Parathyroid adenoma (tissue), 2 donors: ENCODE results near the gene ORC2.
A peak's percentile ranks its signal among the peaks of the same experiment; 100 is the strongest.
"Not testable (repeated sequence)": the region's sequence is repeated elsewhere in the genome, so short reads cannot be mapped to it uniquely, and the experiment has no call there.

Source experiments
- H2AFZ ChIP-seq: fragments of 300-600 bp; sonication (generic); one replicate; pipeline ENCODE4 v1.7.0; 2017; ENCODE audit warnings: antibody characterized with exemption, mild to moderate bottlenecking
- H3K27ac ChIP-seq: fragments of 300-600 bp; sonication (generic); one replicate; pipeline ENCODE4 v1.7.0; 2017
- H3K27me3 ChIP-seq: fragments of 300-600 bp; sonication (generic); one replicate; pipeline ENCODE4 v1.7.0; 2017; ENCODE audit warnings: low read length; ENCODE audit not compliant: control insufficient read depth, insufficient read depth
- H3K36me3 ChIP-seq: fragments of 300-600 bp; sonication (generic); one replicate; pipeline ENCODE4 v1.7.0; 2017; ENCODE audit warnings: low read length; ENCODE audit not compliant: control insufficient read depth, insufficient read depth
- H3K4me1 ChIP-seq: fragments of 300-600 bp; sonication (generic); one replicate; pipeline ENCODE4 v1.7.0; 2017; ENCODE audit warnings: control low read depth
- H3K4me2 ChIP-seq: fragments of 300-600 bp; sonication (generic); one replicate; pipeline ENCODE4 v1.7.0; 2017; ENCODE audit warnings: low read length
- H3K4me3 ChIP-seq: fragments of 300-600 bp; sonication (generic); one replicate; pipeline ENCODE4 v1.7.0; 2017; ENCODE audit warnings: low read depth, low read length
- H3K79me2 ChIP-seq: fragments of 300-600 bp; sonication (generic); one replicate; pipeline ENCODE4 v1.7.0; 2017; ENCODE audit warnings: control low read depth
- H3K9ac ChIP-seq: fragments of 300-600 bp; sonication (generic); one replicate; pipeline ENCODE4 v1.7.0; 2017; ENCODE audit warnings: mild to moderate bottlenecking
- H3K9me3 ChIP-seq: fragments of 300-600 bp; sonication (generic); one replicate; pipeline ENCODE4 v1.7.0; 2017; ENCODE audit warnings: low read length; ENCODE audit not compliant: control insufficient read depth
- CTCF ChIP-seq: fragments of 300-600 bp; sonication (generic); IDR thresholded peaks from one replicate; pipeline ENCODE4 v1.7.0; 2017; ENCODE audit warnings: antibody characterized with exemption, mild to moderate bottlenecking
- donor health status: primary hyperparathyroidism.

Gene ORC2

GRCh38 chr2:200888704-200889625 is 74.5 kb downstream of the ORC2 start, which contains the start of the genes NIF3L1 and PPIL3:
Gene NIF3L1 (plus strand): TSS chr2:200889371. CDS start chr2:200891944, 2,573 bp downstream.
Gene PPIL3 (minus strand): TSS chr2:200889077. CDS start chr2:200887615, 1,462 bp downstream.
- Histone ChIP-seq H3K79me2 (peaks cover 8% of the 10 kb centered on the region), H3K27ac (peak within 1 kb of the TSS; percentile 94), H3K36me3 (no peaks in the 10 kb centered on the region), H3K4me2 (peak within 1 kb of the TSS; percentile 70), H3K4me3 (peak within 1 kb of the TSS; percentile 77), H3K9ac (peak within 1 kb of the TSS; percentile 30), H3K27me3 (no peaks in the 10 kb centered on the region), H3K9me3 (no peaks in the 10 kb centered on the region), H3K4me1 (no peaks in the 10 kb centered on the region), H2AFZ (peak within 1 kb of the TSS; percentile 97)
- TF ChIP-seq CTCF: peak; percentile 5

- H3K27me3 ChIP-seq, H3K79me2 ChIP-seq, H3K4me2 ChIP-seq, H3K36me3 ChIP-seq, H2AFZ ChIP-seq, H3K27ac ChIP-seq, H3K4me3 ChIP-seq, H3K9me3 ChIP-seq, H3K9ac ChIP-seq, H3K4me1 ChIP-seq: not testable (repeated sequence)
Measured at GRCh38 chr2:200881715-200882249, 81.7 kb downstream of the ORC2 start.

GRCh38 chr2:200878289-200878880 is 85.1 kb downstream of the ORC2 start:
- H3K27me3 ChIP-seq: no peaks in the 10 kb centered on the region
- H3K9me3 ChIP-seq: no peaks in the 10 kb centered on the region
- no peak for TF ChIP-seq CTCF
- H3K36me3 ChIP-seq: no peaks in the 10 kb centered on the region
- no peaks in the 10 kb centered on the region for H3K4me1 ChIP-seq
- no peak overlapping the region for H2AFZ ChIP-seq
- no peak overlapping the region for H3K4me3 ChIP-seq
- no peak overlapping the region for H3K4me2 ChIP-seq
- H3K79me2 ChIP-seq: no peaks in the 10 kb centered on the region
- H3K9ac ChIP-seq: no peak overlapping the region
- no peak overlapping the region for H3K27ac ChIP-seq

- H3K27me3 ChIP-seq: no peaks in the 10 kb centered on the region
- H3K79me2 ChIP-seq: no peaks in the 10 kb centered on the region
- TF ChIP-seq CTCF: no peak
- H3K4me2 ChIP-seq: no peak overlapping the region
- no peak overlapping the region for H3K27ac ChIP-seq
- H3K9ac ChIP-seq: no peak overlapping the region
- H2AFZ ChIP-seq: no peak overlapping the region
- H3K4me1 ChIP-seq: no peaks in the 10 kb centered on the region
- H3K4me3 ChIP-seq: no peak overlapping the region
- no peaks in the 10 kb centered on the region for H3K9me3 ChIP-seq
- H3K36me3 ChIP-seq: no peaks in the 10 kb centered on the region
Measured at GRCh38 chr2:200877443-200877842, 86.0 kb downstream of the ORC2 start.

- Histone ChIP-seq H3K4me1 (no peaks in the 10 kb centered on the region), H3K9ac (no peak overlapping the region), H2AFZ (no peak overlapping the region), H3K27ac (no peak overlapping the region), H3K9me3 (no peaks in the 10 kb centered on the region), H3K4me2 (no peak overlapping the region), H3K27me3 (no peaks in the 10 kb centered on the region), H3K79me2 (no peaks in the 10 kb centered on the region), H3K4me3 (no peak overlapping the region), H3K36me3 (no peaks in the 10 kb centered on the region)
- TF ChIP-seq CTCF: no peak
Measured at GRCh38 chr2:200873560-200873959, 89.9 kb downstream of the ORC2 start.
